GM12872 (cell line): Measurements from ENCODE around the gene TMEM129.

ENCODE experiments used
- CTCF ChIP-seq: IDR thresholded peaks from 3 replicates; pipeline ENCODE4 v1.5.1; 2011; ENCODE audit warnings: low read depth, mild to moderate bottlenecking, low read length, moderate library complexity; ENCODE audit not compliant: insufficient read depth

The TMEM129 gene

DNA sequence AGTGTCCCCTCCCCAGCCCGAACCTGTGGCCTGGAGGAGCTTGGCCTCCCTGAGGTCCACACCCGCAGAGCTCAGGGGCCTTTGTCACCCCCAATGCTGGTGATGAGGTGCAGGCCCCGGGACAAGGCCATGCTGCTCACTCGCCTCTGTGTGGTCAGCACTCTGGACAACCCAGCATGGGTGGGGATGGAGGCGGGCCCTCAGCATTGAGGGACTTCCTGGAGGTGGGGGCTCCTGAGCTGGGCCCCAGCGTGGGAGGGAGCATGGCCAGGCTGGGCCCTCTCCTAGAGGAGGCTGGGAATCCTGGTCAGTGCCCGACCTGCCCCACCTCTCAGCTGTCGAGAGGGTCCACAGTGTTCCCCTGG is 30.8 kb upstream of the TMEM129 start:
- no peak for TF ChIP-seq CTCF

GRCh38 chr4:1751155-1751918 is 30.2 kb upstream of the TMEM129 start:
- TF ChIP-seq CTCF, result no peak

- TF ChIP-seq CTCF, result no peak
These were observed 29.4 kb upstream of the TMEM129 start for GRCh38 chr4:1750381-1751154.

GRCh38 chr4:1749826-1750225 is 28.7 kb upstream of the TMEM129 start:
- no peak for TF ChIP-seq CTCF

- no peak for TF ChIP-seq CTCF
These were observed 28.2 kb upstream of the TMEM129 start for GRCh38 chr4:1749370-1749769.

GRCh38 chr4:1748465-1748995 is 27.4 kb upstream of the TMEM129 start:
- TF ChIP-seq CTCF, result peak; percentile 79

GRCh38 chr4:1747603-1747967 is 26.5 kb upstream of the TMEM129 start:
- TF ChIP-seq CTCF, result no peak
